NCI-H187 (cell line): ENCODE measurements around the gene UBASH3A.
A peak's percentile ranks its signal among the peaks of the same experiment; 100 is the strongest.

Experiments
- DNase-seq, 2 experiments: peaks; one replicate each; lab custom pipeline; 2025; lab: John Stamatoyannopoulos, UW

Gene UBASH3A

GRCh38 chr21:42451941-42452340 lies 48.2 kb downstream of the UBASH3A start:
- no peak for DNase-seq

- DNase-seq, result no peak
Observed at GRCh38 chr21:42452401-42453223, 48.9 kb downstream of the UBASH3A start.

DNA sequence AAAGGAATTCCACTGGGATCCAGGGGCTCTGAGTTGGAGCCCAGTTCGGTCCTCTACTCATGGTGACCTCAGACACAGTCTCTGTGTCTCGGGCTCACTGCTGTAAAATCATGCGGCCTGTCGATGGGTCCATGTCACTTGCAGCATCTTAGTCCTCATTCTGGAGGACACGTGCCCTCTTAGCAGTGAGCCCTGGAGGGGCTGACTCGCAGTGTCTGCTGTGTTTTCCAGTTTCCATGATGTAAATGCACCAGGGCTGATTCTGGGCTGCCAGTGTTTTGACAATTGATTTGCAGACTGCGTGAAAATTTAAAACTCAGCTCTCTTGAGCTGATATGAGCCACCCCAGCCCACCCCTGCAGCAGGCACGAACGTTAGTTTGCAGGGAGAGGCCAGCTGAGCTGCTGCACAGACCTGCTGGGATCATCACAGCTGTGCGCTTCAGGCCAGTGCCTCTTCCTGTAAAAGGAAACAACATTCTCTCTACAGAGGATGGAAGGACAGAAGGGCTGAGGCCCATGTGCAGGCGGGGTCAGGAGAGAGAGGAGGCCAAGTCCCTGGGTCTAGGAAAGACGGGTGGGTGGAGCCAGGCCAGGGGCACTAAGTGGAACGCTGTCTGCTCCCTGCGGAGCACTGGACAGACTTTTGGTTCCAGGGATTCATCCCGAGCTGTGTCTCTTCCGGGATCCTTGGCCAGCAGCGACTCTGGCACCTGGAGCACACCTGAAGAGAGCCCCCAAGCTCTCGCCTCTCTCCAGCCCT lies 49.7 kb downstream of the UBASH3A start:
- no peak for DNase-seq

DNA sequence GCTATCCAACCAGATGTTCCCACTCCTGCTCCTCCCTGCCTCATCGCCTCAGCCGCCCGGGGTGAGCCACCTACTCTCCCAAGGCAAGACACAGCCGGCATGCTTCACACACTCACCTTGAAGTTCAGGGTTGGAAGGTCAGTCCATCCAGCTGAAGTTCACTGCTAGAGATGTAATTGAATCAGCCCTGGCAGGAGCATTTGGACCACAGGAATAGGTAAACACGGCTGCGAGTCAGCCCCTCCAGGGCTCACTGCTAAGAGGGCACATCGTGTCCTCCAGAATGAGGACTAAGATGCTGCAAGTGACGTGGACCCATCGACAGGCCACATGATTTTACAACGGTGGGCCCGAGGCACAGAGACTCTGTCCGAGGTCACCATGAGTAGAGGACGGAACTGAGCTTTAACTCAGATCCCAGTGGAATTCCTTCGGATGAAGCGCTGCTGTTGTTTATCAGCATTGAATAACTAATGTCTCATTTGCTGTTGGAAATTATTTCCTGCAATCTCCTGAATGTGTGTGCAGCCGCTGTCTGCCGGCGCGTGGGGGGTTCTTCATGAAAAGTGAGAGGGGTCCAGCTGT lies 50.4 kb downstream of the UBASH3A start:
- DNase-seq, result no peak

DNA sequence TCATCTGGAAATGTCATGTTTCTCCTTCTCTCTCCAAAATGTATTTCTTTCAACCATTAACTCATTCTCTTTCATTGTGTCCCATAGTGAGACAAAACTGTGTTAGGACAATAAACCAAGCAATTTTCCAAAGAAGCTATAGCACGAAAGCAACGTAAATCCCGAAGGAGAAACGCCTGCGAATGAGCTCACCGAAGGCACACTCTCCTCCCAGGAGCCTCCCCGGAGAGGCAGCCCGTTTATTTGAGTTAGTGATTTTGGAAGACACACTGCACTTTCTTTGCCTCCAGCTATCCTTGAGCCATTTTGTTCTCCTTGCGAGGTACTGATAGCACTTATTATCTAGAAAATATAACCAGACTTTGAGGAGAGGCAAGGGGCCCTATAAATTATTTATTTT lies 51.1 kb downstream of the UBASH3A start:
- DNase-seq, result no peak

GRCh38 chr21:42455196-42455595 lies 51.5 kb downstream of the UBASH3A start:
- no peak for DNase-seq

DNA sequence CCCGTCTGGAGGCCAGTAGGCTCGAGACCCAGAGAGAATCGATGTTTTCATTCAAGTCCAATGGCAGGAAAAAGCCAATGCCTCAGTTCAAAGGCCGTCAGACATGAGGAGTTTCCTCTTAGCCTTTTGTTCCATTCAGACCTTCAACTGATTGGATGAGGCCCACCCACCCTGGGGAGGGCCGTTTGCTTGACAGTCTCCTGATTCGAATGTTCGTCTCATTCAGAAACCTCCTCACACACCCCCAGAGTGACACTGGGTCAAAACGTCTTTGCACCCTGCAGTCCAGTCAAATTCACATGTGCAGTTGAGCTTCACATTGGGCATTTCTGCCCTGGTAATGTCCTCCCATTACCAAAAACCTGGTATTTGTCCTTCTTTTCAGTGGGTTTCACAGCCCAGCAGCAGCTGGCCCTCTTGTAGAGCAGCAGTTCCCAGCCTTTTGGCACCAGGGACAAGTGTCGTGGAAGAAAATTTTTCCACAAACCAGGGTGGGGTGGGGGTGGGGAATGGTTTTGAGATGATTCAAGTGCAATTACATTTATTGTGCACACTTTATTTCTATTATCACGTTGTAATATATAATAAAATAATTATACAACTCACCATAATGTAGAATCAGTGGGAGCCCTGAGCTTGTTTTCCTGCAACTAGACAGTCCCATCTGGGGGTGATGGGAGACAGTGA lies 52.2 kb downstream of the UBASH3A start:
- no peak for DNase-seq

GRCh38 chr21:42456457-42456856 lies 52.8 kb downstream of the UBASH3A start:
- no peak for DNase-seq

GRCh38 chr21:42459082-42459460 lies 55.4 kb downstream of the UBASH3A start:
- no peak for DNase-seq

- DNase-seq, result no peak
Observed at GRCh38 chr21:42459546-42460215, 56.0 kb downstream of the UBASH3A start.

DNA sequence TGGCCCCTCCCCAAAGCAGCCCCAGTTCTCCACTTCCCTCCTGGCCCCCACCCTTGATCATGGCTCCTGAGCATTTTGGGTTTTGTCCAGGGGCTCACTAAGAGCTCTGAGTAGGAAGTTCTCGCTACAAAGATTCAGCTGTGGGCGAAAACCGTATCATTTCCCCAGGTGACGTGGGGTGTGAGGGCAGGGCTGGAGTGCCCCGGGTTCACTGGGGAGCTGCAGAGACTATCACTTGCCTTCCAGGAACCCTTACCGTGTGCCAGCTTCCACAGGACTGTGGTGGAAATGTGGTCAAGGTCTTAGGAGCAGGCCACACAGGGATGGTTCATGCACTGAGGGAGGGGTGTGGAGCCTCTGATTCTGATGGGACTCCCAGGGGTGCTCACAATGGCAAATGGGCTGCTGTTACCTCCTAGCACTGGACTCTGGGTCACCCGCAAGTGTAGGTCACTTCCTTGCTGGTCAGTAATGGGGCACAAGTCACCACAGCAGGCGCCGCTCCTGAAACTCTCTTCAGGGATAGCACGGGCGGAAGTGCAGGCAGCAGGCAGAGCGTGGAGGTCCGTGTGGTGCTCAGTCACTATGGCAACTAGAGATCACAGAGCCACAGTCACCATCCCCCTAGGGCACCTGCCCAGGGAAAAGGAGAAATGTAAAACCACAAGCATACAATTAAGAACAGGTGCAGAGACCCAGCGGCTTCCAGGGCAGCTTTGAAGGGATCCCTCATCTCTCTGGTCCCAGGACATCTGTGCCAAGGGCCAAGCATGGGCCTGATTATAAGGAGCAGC lies 56.9 kb downstream of the UBASH3A start:
- DNase-seq, result peak; percentile 69 to 70

GRCh38 chr21:42461185-42461520 lies 57.5 kb downstream of the UBASH3A start:
- DNase-seq, result peak in 1 of 2 experiments; percentile 69

GRCh38 chr21:42461881-42462877 lies 58.5 kb downstream of the UBASH3A start:
- peak; percentile 18 to 64 for DNase-seq

GRCh38 chr21:42463861-42464515 lies 60.3 kb downstream of the UBASH3A start:
- DNase-seq, result peak in 1 of 2 experiments; percentile 34

GRCh38 chr21:42465008-42465802 lies 61.5 kb downstream of the UBASH3A start:
- no peak for DNase-seq

GRCh38 chr21:42465803-42466127 lies 62.1 kb downstream of the UBASH3A start:
- no peak for DNase-seq

GRCh38 chr21:42466700-42467099 lies 63.0 kb downstream of the UBASH3A start:
- no peak for DNase-seq

- peak in 1 of 2 experiments; percentile 31 for DNase-seq
Observed at GRCh38 chr21:42467140-42467983, 63.7 kb downstream of the UBASH3A start.
